NT2/D1 (cell line): ENCODE results near the gene C9orf152.

ENCODE experiments used
- YY1 ChIP-seq: IDR thresholded peaks from 2 replicates; pipeline ENCODE4 v1.6.1; 2011; ENCODE audit not compliant: insufficient read length, insufficient read depth
- ZNF274 ChIP-seq: IDR thresholded peaks from 2 replicates; pipeline ENCODE4 v1.6.1; 2011; ENCODE audit warnings: mild to moderate bottlenecking, low read depth, low read length

DNA sequence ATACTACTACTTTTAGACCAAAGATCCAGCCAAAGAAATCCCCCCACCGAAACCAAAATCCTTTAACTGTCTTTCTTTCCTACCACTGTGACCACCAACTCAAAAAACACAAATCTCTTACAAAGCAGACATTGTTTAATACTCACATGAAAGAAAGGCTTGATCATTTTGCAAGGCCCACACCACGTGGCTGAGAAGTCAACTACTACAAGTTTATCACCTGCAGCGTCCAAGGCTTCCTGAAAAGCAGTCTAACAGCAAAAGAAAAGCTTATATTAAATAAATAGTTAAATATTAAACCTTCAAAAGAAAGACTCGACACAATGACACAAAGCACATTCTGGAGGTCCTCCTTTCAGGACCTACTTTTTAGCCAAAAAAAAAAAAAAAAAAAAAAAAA, 43.3 kb upstream of the C9orf152 start:
- TF ChIP-seq YY1 (no peak), ZNF274 (no peak)
